ENCODE measurements around the gene TMEM186. TPM values are rescaled to one million over a fixed set of nuclear protein-coding genes. Genes with fewer than 3 reads are reported as not detected.

Gene TMEM186
- total and polyA plus RNA-seq, 2 of the 4 experiments (the other 2 are of a cell fraction) = 5.7 to 6.8 TPM

DNA sequence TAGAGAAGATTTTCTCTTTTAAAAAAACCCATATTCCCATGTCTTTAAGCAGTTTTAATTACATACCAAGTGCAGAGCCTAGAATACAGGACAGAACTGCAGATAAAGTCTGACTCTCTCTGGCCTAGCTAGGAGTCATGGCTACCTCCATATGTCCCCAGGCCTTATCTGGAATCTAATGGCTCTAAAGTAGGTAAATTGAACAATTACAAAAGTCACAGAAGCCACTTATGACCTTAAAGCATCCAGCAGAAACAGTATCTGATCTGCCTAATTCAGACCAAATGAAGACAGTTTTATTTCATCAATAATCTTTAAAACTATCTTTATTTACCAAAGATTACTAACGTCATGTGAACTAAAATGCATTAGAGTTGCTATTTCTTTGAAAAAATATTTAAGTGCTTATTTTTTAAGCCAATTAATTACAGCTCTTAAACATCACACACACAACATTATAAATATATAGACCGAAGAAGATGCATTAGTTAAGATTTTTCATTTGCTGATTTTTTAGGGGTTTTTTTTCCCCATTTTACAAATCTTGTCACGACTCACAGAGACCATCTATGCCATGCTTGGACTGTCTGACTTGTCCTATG lies 28.9 kb upstream of the TMEM186 start:
- Histone ChIP-seq H3K4me2 (ENCODE audit: low read depth, low read length) (no peak overlapping the region), H2BK120ac (ENCODE audit: low read depth, low read length) (no peak overlapping the region), H2BK20ac (ENCODE audit: low read depth, low read length) (no peak overlapping the region), H2BK5ac (ENCODE audit: low read depth, low read length, poor library complexity, severe bottlenecking) (no peak overlapping the region), H3K56ac (ENCODE audit: extremely low read depth, insufficient read depth, low read length) (no peak overlapping the region), H3K79me1 (ENCODE audit: low read depth in 1 of 2, low read length in 2 of 2) (peaks cover 22 to 59% of the 10 kb centered on the region in 2 experiments), H4K91ac (ENCODE audit: insufficient read depth, low read depth, low read length) (no peak overlapping the region), H3K18ac (ENCODE audit: low read depth, low read length) (no peak overlapping the region), H3K9ac (ENCODE audit: low read depth, low read length) (no peak overlapping the region), H3K9me1 (ENCODE audit: insufficient read depth, low read length) (peaks cover 11% of the 10 kb centered on the region), H3K4ac (ENCODE audit: low read depth, low read length) (no peak overlapping the region), H3K9me3 (ENCODE audit: control insufficient read depth, insufficient read depth, low read length) (no peaks in the 10 kb centered on the region), H2AK5ac (ENCODE audit: low read depth, low read length) (no peak overlapping the region), H3K23ac (ENCODE audit: low read depth, low read length) (no peak overlapping the region), H4K5ac (ENCODE audit: low read depth, low read length) (no peak overlapping the region), H2AK9ac (replicated peaks; ENCODE audit: low read depth, low read length, poor library complexity) (no peak overlapping the region), H4K8ac (ENCODE audit: low read depth in 2 of 2, low read length in 2 of 2) (no peak overlapping the region), H3K4me1 (ENCODE audit: control insufficient read depth, insufficient read depth, low read length) (peaks cover 2% of the 10 kb centered on the region; the same call in 1 of the 2 replicates), H3K4me3 (ENCODE audit: insufficient read depth, low read depth, low read length) (no peak overlapping the region), H3K27ac (ENCODE audit: insufficient read depth, low read length) (no peak overlapping the region), H3K14ac (replicated peaks; ENCODE audit: low read depth, low read length) (no peak overlapping the region), H4K20me1 (ENCODE audit: insufficient read depth, low read length) (peaks cover 21% of the 10 kb centered on the region; the same call in 1 of the 2 replicates), H3K36me3 (ENCODE audit: control insufficient read depth, insufficient read depth, low read length) (peaks cover 36% of the 10 kb centered on the region), H2AFZ (replicated peaks; ENCODE audit: low read length, poor library complexity) (no peak overlapping the region), H3K27me3 (ENCODE audit: control insufficient read depth, insufficient read depth, low read length) (no peaks in the 10 kb centered on the region), H2BK15ac (ENCODE audit: low read depth, low read length) (no peak overlapping the region)
- CTCF ChIA-PET = no interaction called here
- WGBS, 2 experiments (ENCODE audit: extremely low coverage in 2 of 2, insufficient read length in 1 of 2) = no CpG with 5 or more reads among the region's 3 CpGs
- in situ Hi-C loops (cut with MboI; ENCODE audit: low sequenced_read_pairs) (no loop called here), intact Hi-C loops (cut with micrococcal nuclease) (no loop called here), dilution Hi-C loops (cut with HindIII; ENCODE audit: low sequenced_read_pairs, unreplicated experiment) (no loop called here)
- TF ChIP-seq NFE2L2 (IDR thresholded peaks at IDR 0.05; ENCODE audit: low read depth, low read length) = no peak
- TF ChIP-seq, protein P1, sequence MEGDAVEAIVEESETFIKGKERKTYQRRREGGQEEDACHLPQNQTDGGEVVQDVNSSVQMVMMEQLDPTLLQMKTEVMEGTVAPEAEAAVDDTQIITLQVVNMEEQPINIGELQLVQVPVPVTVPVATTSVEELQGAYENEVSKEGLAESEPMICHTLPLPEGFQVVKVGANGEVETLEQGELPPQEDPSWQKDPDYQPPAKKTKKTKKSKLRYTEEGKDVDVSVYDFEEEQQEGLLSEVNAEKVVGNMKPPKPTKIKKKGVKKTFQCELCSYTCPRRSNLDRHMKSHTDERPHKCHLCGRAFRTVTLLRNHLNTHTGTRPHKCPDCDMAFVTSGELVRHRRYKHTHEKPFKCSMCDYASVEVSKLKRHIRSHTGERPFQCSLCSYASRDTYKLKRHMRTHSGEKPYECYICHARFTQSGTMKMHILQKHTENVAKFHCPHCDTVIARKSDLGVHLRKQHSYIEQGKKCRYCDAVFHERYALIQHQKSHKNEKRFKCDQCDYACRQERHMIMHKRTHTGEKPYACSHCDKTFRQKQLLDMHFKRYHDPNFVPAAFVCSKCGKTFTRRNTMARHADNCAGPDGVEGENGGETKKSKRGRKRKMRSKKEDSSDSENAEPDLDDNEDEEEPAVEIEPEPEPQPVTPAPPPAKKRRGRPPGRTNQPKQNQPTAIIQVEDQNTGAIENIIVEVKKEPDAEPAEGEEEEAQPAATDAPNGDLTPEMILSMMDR (conservative IDR thresholded peaks at IDR 0.05; ENCODE audit: low read depth, low read length) = no peak
- TF ChIP-seq, protein P2, sequence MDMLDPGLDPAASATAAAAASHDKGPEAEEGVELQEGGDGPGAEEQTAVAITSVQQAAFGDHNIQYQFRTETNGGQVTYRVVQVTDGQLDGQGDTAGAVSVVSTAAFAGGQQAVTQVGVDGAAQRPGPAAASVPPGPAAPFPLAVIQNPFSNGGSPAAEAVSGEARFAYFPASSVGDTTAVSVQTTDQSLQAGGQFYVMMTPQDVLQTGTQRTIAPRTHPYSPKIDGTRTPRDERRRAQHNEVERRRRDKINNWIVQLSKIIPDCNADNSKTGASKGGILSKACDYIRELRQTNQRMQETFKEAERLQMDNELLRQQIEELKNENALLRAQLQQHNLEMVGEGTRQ (IDR thresholded peaks at IDR 0.05; ENCODE audit: low read depth, low read length) = no peak
- ATAC-seq (ENCODE audit: low read depth) = no peak
- POLR2A ChIA-PET (ENCODE audit: unreplicated experiment) = no interaction called here
- BruUV-seq (replicated peaks) = no TSS peak
- no peak for DNase-seq
